Amniotic epithelial cell (primary cell): ENCODE results near the gene CSF1R.
"Not testable (repeated sequence)": the region's sequence is repeated elsewhere in the genome, so short reads cannot be mapped to it uniquely, and the experiment has no call there.

Experiments
- DNase-seq: peaks from one replicate; pipeline ENCODE4 v3.0.0-alpha.2; 2010; ENCODE audit warnings: low read depth

Gene CSF1R

GRCh38 chr5:150054569-150054968 is 31.8 kb downstream of the CSF1R start:
- no peak for DNase-seq

DNA sequence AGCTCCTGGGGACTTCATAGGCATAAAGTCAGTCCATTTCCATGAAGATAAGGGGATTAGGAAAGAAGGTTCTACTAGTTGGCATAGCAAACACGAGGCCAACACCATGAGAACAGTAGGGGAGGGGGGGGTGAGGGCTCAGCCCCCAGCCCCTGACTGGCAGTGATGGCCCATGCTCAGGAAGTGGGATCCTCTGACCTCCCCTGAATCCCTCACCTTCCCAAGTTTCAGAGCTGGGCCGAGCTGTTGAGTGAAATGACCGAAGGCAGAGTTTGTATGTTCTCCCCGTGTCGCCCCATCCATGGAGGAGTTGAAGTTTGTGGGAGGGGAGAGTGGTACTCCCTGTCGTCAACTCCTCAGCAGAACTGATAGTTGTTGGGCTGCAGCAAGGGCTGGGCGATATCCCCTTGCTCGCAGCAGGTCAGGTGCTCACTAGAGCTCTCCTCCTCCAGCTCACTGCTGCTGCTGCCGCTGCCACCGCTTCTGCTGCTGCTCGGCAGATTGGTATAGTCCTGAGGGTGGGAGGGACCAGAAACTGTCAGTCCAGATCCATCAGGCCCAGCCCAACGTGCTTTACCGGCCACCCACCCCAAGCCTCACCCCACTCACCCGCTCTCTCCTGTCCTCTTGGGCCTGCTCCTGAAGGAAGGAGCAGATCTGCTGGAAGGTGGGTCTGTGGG is 32.5 kb downstream of the CSF1R start:
- DNase-seq, result no peak

DNA sequence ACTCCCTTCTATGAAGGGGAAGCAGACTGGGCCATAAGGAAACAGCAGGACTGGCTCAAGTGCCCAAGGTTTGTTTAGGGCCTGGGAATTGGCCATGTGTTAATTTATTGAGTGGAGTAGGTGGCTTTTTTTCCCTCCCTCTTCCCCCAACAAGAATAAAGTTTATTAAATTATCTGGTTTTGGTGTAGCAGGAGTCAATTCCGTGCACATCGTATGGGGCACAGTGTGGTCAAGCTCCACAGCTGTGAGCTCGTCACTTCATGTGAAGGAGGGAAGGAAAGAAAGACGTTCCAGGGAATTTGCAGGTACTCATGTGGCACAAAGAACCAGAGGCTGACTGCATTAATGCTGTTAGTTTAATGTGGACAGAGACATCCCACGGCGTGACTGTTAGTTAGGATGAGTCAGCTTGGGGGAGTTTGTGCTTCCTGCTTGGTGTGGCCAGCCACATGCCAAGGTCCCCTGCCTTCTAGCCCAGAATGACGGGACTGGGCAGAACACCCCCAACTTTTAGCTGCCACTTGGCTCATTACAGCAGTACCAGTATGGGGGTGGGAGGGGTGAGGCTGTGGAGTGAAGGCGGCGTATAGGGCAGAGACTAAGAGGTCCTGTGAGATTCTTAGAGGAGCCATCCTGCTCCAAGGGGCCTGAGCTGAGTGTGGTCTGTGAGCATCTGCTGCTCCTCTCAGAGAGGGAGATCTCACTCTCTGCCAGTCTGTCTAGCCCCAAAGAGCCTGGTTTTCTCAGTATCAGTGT is 33.2 kb downstream of the CSF1R start:
- DNase-seq, result peak; percentile 76

DNA sequence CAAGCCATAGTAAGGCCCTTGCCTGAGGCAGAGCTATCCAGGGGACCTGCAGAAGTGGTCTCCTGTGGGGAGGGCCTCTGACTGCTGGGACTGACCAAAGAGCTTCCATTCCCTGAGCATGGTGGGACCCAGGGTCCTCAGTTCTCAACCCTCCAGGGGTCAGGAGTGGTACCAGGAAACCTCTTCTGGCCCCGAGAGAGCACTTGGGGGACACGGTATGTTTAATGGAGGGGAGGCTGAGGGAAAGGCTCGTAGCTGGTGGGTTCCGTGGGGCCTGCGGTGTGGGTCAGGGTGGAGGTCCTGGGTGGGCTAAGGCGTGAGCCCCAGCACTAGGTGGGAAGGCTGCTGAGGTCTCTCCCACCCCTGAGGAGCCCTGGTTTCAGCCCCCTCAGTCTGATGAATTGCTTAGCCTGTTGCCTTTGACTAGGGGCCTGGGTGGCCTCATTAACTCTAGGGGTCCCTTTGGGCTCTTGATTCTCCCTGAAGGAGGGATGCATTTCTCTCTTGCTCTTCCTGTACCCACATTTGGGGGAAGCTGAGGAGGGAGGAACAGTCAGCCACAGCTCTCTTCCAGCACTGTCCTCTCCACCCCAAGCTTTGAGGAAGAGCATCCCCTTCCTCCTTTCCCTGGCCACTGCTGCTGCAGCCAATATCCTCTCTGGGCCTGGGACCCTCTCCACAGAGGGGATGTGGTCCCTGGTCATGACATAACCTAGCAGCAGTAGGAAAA is 34.0 kb downstream of the CSF1R start:
- no peak for DNase-seq

DNA sequence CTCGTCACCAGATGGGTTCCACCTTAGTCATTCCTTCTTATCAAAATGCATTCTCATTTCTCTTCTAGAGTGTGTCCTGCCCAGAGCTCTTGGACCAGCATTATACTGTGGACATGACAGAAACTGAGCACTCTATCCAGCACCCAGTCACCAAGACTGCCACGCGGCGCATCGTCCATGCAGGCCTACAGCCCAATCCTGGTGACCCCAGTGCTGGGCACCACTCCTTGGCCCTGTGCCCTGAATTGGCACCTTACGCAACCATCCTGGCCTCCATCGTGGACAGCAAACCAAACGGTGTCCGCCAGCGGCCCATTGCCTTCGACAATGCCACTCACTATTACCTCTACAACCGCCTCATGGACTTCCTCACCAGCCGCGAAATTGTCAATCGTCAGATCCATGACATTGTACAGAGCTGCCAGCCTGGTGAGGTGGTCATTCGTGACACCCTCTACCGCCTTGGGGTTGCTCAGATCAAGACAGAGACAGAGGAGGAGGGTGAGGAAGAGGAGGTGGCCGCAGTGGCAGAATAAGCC is 34.6 kb downstream of the CSF1R start:
- DNase-seq, result no peak

GRCh38 chr5:150050172-150050811 is 36.1 kb downstream of the CSF1R start:
- DNase-seq, result peak; percentile 85

DNA sequence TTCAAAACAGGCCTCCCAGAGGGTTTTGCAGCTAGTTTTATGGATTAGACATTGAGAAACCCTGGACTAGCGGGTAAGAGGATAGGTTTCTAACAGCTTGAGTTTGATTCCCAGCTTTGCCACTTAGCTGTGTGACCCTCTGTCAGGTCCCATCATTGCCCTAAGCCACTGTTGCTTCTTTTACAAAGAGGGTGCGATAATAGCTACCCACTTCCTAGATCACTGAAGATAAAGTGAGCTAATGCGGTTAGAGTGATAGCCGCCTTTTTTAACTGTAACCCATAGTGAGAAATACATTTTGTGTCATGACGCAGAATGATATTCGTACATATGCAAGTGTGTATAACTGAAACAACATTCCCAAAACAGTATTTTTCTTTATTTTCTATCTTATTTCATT is 40.3 kb downstream of the CSF1R start:
- DNase-seq, result no peak

DNA sequence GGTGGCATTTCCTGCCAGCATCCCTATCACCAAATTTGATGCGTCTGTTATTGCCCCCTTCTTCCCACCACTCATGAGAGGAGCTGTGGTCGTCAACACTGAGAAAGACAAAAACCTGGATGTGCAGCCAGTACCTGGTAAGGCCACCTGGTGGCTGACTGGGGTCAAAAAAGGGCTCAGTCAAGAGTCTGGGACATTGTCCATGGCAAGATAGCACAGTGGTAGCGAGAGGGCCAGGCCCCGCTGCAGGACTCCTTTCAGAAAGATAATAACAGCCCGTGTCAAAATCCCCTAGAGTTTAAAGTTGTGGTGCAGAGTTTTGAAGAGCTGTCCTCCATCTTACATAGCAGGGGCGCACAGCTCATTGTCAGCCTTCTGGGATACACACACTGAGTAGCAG is 40.8 kb downstream of the CSF1R start:
- no peak for DNase-seq

DNA sequence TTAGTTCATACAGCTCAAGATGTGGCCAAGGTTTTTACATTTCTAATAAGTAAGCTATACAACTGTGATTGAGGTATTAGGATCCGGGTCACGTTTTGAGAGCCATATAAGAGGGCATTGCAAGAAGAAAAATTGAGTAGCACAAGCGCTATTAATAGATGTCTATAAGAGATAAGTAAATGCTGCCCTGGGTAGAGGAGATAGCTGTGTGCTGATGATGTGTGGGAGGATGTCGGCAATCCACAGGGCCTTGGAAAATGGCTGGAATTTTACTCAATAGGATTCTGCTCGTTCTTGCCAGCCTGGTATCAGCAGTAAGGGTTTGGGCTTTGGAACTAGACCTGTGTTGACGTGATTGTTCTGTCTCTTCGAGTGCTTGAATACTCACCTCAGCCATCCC is 41.6 kb downstream of the CSF1R start:
- peak; percentile 60 for DNase-seq

GRCh38 chr5:150044329-150044681 is 42.0 kb downstream of the CSF1R start:
- DNase-seq, result peak; percentile 64

GRCh38 chr5:150043657-150044328 is 42.6 kb downstream of the CSF1R start:
- DNase-seq, result peak; percentile 29

DNA sequence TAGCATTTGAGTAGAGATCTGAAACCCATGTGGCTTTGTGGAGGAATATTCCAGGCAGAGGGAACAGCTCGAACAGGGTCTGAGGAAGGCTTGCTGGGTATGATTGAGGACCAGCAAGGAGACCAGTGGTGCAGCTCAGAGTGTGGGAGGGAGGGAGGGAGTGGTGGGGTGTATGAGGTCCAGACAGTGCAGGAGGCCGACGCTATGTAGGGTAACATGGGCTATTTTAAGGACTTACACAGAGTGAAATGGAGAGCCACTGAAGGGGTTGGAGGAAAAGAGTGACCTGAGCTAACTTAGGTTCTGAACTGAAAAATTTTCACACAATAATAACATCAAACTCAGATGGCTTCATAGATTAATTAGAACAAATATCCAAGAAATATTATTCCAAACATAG is 43.9 kb downstream of the CSF1R start:
- DNase-seq, result no peak

GRCh38 chr5:150038547-150038946 is 47.8 kb downstream of the CSF1R start:
- DNase-seq, result peak; percentile 71

DNA sequence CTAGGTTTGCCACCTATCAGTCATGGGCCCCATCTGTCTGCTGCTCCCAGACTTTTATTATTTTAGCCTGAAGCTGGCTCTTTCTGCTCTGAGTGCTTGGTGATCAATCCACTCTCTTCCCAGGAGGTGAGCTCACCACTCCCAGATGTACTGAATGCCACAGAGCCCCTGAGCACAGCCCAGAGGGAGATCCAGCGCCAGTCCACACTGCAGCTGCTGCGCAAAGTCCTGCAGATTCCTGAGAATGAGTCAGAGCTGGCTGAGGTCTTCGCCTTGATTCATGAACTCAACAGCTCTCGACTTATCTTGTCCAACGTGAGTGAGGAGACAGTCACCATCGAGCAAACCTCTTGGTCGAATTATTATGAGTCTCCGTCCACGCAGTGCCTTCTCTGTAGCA is 49.8 kb downstream of the CSF1R start:
- DNase-seq, result peak; percentile 98

DNA sequence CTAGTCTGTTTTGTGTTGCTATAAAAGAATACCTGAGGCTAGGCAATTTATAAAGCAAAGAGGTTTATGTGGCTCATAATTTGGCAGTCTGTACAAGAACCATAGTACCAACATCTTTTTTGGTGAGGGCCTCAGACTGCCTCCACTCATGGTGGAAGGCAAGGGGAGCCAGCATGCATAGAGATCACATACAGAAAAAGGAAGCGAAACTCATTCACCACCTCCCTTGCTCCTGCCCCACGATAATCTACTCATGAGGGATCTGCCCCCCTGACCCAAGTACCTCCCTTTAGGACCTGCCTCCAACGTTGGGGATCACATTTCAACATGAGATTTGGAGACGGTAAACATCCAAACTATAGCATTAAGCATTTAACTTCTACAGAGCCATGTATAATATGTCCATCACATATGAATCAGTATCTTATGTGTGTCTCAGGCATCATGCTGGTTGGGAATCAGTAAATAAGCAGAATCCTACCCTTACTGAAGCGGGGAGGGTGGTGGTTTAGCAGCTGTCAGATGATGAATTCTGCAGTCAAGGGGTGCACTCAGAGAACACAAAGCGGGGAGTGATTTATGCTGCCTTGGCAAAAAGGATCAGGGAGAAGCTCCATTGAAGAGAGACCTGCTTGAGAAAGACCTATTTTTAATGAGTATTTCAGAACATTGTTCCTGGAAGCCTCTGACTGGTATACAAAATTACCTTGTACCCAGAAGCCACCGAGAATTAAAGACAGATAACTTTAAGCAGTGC is 51.0 kb downstream of the CSF1R start:
- no peak for DNase-seq

GRCh38 chr5:150034662-150035061 is 51.7 kb downstream of the CSF1R start:
- peak; percentile 90 for DNase-seq

DNA sequence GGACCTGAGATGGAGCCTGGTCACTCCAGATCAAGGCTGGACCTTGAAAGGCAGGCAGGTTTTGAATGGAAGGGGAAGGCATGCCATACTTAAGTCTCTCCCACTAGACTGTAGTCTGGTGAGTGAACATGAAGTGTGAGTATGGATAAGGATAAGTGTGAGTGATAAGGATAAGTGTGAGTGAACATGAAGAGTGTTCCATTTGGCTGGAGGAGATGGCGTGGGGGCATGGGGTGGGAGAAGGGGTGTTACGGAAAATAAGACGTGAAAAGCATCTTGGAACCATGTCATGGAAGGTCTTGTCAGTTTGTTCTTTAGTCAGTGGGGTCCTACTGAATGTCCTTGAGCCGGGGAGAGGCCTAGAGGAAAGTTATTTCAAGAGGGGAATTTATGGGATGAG is 53.0 kb downstream of the CSF1R start:
- no peak for DNase-seq

- not testable (repeated sequence) for DNase-seq
These were observed 58.3 kb downstream of the CSF1R start for GRCh38 chr5:150028047-150028446.

DNA sequence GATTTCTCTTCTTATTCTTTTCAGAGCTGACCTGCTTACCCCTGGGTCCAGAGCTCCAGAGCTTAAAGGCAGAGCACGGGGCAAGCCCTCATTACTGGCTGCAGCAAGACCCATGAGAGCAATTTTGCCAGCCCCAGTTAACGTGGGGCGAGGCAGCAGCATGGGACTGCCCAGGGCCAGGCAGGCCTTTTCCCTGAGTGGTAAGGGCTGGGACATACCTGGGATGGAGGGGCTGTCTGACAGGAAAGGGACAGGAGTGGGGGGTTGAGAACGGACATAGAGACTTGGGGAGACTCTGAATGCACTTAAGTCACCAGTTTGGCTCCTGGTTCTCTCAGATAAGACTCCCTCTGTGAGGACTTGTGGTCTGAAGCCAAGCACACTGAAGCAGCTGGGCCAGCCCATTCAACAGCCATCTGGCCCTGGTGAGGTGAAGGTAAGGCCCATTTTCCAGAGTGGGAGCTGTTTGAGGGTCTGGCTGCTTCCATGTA is 59.6 kb downstream of the CSF1R start:
- DNase-seq, result no peak

- no peak for DNase-seq
These were observed 61.9 kb downstream of the CSF1R start for GRCh38 chr5:150024346-150024984.
